SK-N-SH (cell line): ENCODE data around the gene LINGO3. TPM values are rescaled to one million over a fixed set of nuclear protein-coding genes. Genes with fewer than 3 reads are reported as not detected.

Experiments
- CTCF ChIA-PET: fragments of 300-600, 350-600 bp; formaldehyde crosslinking; extraction: SDS; loops from one replicate; lab custom pipeline; 2021; lab: Yijun Ruan, JAX
- POLR2A ChIA-PET: fragments of 350-600 bp; sonication (Branson Sonifier 250); formaldehyde crosslinking; extraction: SDS; loops from one replicate; lab custom pipeline; 2020; ENCODE audit warnings: antibody characterized with exemption, inconsistent platforms; lab: Yijun Ruan, JAX
- DNase-seq: peaks from one replicate; pipeline ENCODE4 v3.0.0; 2012
- H2AFZ ChIP-seq: fragments of 200-600 bp; sonication (generic); 2 replicates; pipeline ENCODE4 v1.8.1; 2016; ENCODE audit warnings: antibody characterized with exemption, mild to moderate bottlenecking, low read depth
- H3F3A ChIP-seq: fragments of 200-600 bp; sonication (generic); replicated peaks from 2 replicates; pipeline ENCODE3; 2016; ENCODE audit warnings: antibody characterized with exemption, mild to moderate bottlenecking; ENCODE audit not compliant: insufficient read depth
- H3K27ac ChIP-seq, 2 experiments: fragments of 200-500 bp in 1 of 2; fragments of 200-600 bp in 1 of 2; sonication (Bioruptor generic) in 1 of 2; sonication (generic), shearing (Covaris generic) in 1 of 2; 2 replicates each; pipeline versions ENCODE4 v1.5.1 to v1.6.1; 2014 to 2016; ENCODE audit warnings: low read depth in 2 of 2, inconsistent platforms in 1 of 2, low read length in 1 of 2, mild to moderate bottlenecking in 1 of 2, mixed read lengths in 1 of 2
- H3K27me3 ChIP-seq: fragments of 200-600 bp; sonication (generic), shearing (Covaris generic); 2 replicates; pipeline ENCODE4 v1.6.1; 2016; ENCODE audit warnings: mixed run types; ENCODE audit not compliant: insufficient read depth
- H3K36me3 ChIP-seq, 2 experiments: fragments of 200-500 bp in 1 of 2; fragments of 200-600 bp in 1 of 2; sonication (Bioruptor generic) in 1 of 2; sonication (generic) in 1 of 2; replicated peaks in 1 of 2; 2 replicates each; pipeline versions ENCODE3 to v1.5.1; 2014 to 2016; ENCODE audit warnings: low read length in 1 of 2, mild to moderate bottlenecking in 1 of 2; ENCODE audit not compliant: insufficient read depth in 2 of 2, control insufficient read depth in 1 of 2
- H3K4me1 ChIP-seq, 2 experiments: fragments of 200-500 bp in 1 of 2; fragments of 200-600 bp in 1 of 2; sonication (Bioruptor generic) in 1 of 2; sonication (generic), shearing (Covaris generic) in 1 of 2; 2 replicates each; pipeline versions ENCODE4 v1.5.1 to v1.6.1; 2014 to 2016; ENCODE audit warnings: low read depth in 1 of 2, low read length in 1 of 2, mixed run types in 1 of 2; ENCODE audit not compliant: insufficient read depth in 2 of 2, control insufficient read depth in 1 of 2
- H3K4me2 ChIP-seq: fragments of 200-600 bp; sonication (generic), shearing (Covaris generic); 2 replicates; pipeline ENCODE4 v1.6.1; 2017; ENCODE audit warnings: mixed run types
- H3K4me3 ChIP-seq, 2 experiments: fragments of 200-500 bp in 1 of 2; fragments of 200-600 bp in 1 of 2; sonication (Bioruptor generic) in 1 of 2; sonication (generic), shearing (Covaris generic) in 1 of 2; 2 replicates each; pipeline versions ENCODE4 v1.5.1 to v1.8.1; 2014 to 2016; ENCODE audit warnings: low read depth in 2 of 2, inconsistent platforms in 1 of 2, low read length in 1 of 2, mild to moderate bottlenecking in 1 of 2, mixed read lengths in 1 of 2, moderate library complexity in 1 of 2
- H3K79me2 ChIP-seq: fragments of 200-600 bp; sonication (generic); 2 replicates; pipeline ENCODE4 v1.8.1; 2017; ENCODE audit warnings: mild to moderate bottlenecking; ENCODE audit not compliant: insufficient read depth
- H3K9ac ChIP-seq: fragments of 200-600 bp; sonication (generic); 2 replicates; pipeline ENCODE4 v1.6.1; 2017; ENCODE audit warnings: mixed run types
- H3K9me2 ChIP-seq: fragments of 200-600 bp; sonication (generic); 2 replicates; pipeline ENCODE4 v1.6.1; 2017; ENCODE audit warnings: mixed run types
- H3K9me3 ChIP-seq: fragments of 200-600 bp; sonication (generic); 2 replicates; pipeline ENCODE4 v1.6.1; 2017; ENCODE audit warnings: mixed run types, mild to moderate bottlenecking, moderate library complexity
- H4K20me1 ChIP-seq: fragments of 200-600 bp; sonication (generic); 2 replicates; pipeline ENCODE4 v1.6.1; 2017; ENCODE audit warnings: mild to moderate bottlenecking, mixed run types; ENCODE audit not compliant: insufficient read depth
- CHD2 ChIP-seq: fragments of 150-350 bp; IDR thresholded peaks from 2 replicates; pipeline ENCODE4 v1.6.1; 2018; ENCODE audit warnings: low read length; ENCODE audit not compliant: partially characterized antibody
- EP300 ChIP-seq, 2 experiments: IDR thresholded peaks; 2 replicates each; pipeline versions ENCODE4 v1.4.0 to v1.6.1; 2012; ENCODE audit warnings: borderline replicate concordance in 1 of 2, low read depth in 1 of 2, low read length in 1 of 2
- EZH2phosphoT487 ChIP-seq: fragments of 200-600 bp; sonication (generic); IDR thresholded peaks from 2 replicates; pipeline ENCODE4 v1.6.1; 2017; ENCODE audit warnings: low read depth, mixed run types, mild to moderate bottlenecking, antibody characterized with exemption, moderate library complexity, borderline replicate concordance
- FOSL2 ChIP-seq: IDR thresholded peaks from 2 replicates; pipeline ENCODE4 v1.4.0; 2012; ENCODE audit warnings: low read depth, mild to moderate bottlenecking, moderate library complexity, borderline replicate concordance
- GABPA ChIP-seq: IDR thresholded peaks from 2 replicates; pipeline ENCODE4 v1.4.0; 2012; ENCODE audit warnings: low read depth, mild to moderate bottlenecking
- IRF3 ChIP-seq: fragments of 150-350 bp; IDR thresholded peaks from 2 replicates; pipeline ENCODE4 v1.6.1; 2016; ENCODE audit warnings: mild to moderate bottlenecking, low read depth, low read length
- MEF2A ChIP-seq: IDR thresholded peaks from 2 replicates; pipeline ENCODE4 v1.4.0; 2012; ENCODE audit warnings: low read depth, borderline replicate concordance
- MXI1 ChIP-seq: IDR thresholded peaks from 2 replicates; pipeline ENCODE4 v1.6.1; 2012; ENCODE audit warnings: mild to moderate bottlenecking, low read depth, low read length, improper control_type of control experiment
- POLR2AphosphoS5 ChIP-seq: IDR thresholded peaks from 2 replicates; pipeline ENCODE4 v1.6.1; 2012; ENCODE audit warnings: low read depth, low read length
- RCOR1 ChIP-seq: fragments of 150-350 bp; IDR thresholded peaks from 2 replicates; pipeline ENCODE4 v1.6.1; 2017; ENCODE audit warnings: antibody characterized with exemption, low read length
- RFX5 ChIP-seq: IDR thresholded peaks from 2 replicates; pipeline ENCODE4 v1.6.1; 2012; ENCODE audit warnings: mild to moderate bottlenecking, improper control_type of control experiment, low read length
- SMC3 ChIP-seq: IDR thresholded peaks from 2 replicates; pipeline ENCODE4 v1.6.1; 2012; ENCODE audit warnings: low read depth, low read length, improper control_type of control experiment
- TAF1 ChIP-seq: IDR thresholded peaks from 2 replicates; pipeline ENCODE4 v1.6.1; 2012; ENCODE audit warnings: low read depth, mild to moderate bottlenecking, low read length, moderate library complexity, borderline replicate concordance
- TCF12 ChIP-seq: IDR thresholded peaks from 2 replicates; pipeline ENCODE4 v1.4.0; 2012
- TEAD4 ChIP-seq: IDR thresholded peaks from 2 replicates; pipeline ENCODE4 v1.4.0; 2012; ENCODE audit warnings: mild to moderate bottlenecking, borderline replicate concordance; ENCODE audit not compliant: insufficient read depth
- YY1 ChIP-seq: IDR thresholded peaks from 2 replicates; pipeline ENCODE4 v1.4.0; 2012; ENCODE audit warnings: low read depth, mild to moderate bottlenecking
- WGBS: methylation state at CpG from one replicate; pipeline ENCODE4 v1.1.6; 2017; ENCODE audit warnings: low lambda C conversion rate; 5-methylcytosine and 5-hydroxymethylcytosine counted together
- polyA plus RNA-seq, 3 experiments: library from polyadenylated mRNA; depleted of rRNA; stranded (reverse); fragments of >200 nt; gene quantifications; 2 replicates each; pipeline ENCODE4 v1.2.3, GENCODE V29; 2012
- TF ChIP-seq, protein P1 (sequence below): IDR thresholded peaks from 2 replicates; pipeline ENCODE4; 2012
- TF ChIP-seq, protein P2 (sequence below): IDR thresholded peaks from 2 replicates; pipeline ENCODE4 v1.4.0; 2012; ENCODE audit warnings: low read depth
- TF ChIP-seq, protein P3 (sequence below): fragments of 150-350 bp; IDR thresholded peaks from 2 replicates; pipeline ENCODE4 v1.6.1; 2017; ENCODE audit warnings: antibody characterized with exemption, low read length, low read depth, borderline replicate concordance

Gene LINGO3
- polyA plus RNA-seq, 1 of the 3 experiments (the other 2 are of a cell fraction) = not detected

GRCh38 chr19:2321565-2322283 is 13.8 kb upstream of the LINGO3 start:
- ChIA-PET POLR2A (no interaction called here), CTCF (interaction anchor here (1.1 to 3.7 kb wide), 5 partner anchors 12 to 166 kb away, joined by 3 to 16 read pairs (median 3); no protein-coding TSS in a partner anchor)
- no peak for DNase-seq
- no peak overlapping the region for H2AFZ ChIP-seq
- no peaks in the 10 kb centered on the region; a peak in 2 of 4 replicates for H3K4me1 ChIP-seq
- peaks cover 3 to 21% of the 10 kb centered on the region in 2 experiments for H3K36me3 ChIP-seq
- H3K4me2 ChIP-seq = no peak overlapping the region
- H3K79me2 ChIP-seq = peaks cover 15% of the 10 kb centered on the region
- no peaks in the 10 kb centered on the region for H3K9me3 ChIP-seq
- 97% methylated on average over 19 of the region's 39 CpGs for WGBS
- H3K9ac ChIP-seq = no peak overlapping the region
- H3F3A ChIP-seq = peaks cover 5% of the 10 kb centered on the region
- H4K20me1 ChIP-seq = 0 out of 2 replicates have a peak, but pooled peaks cover 5% of the 10 kb centered on the region
- H3K4me3 ChIP-seq = no peak overlapping the region
- no peak overlapping the region for H3K27ac ChIP-seq
- no peaks in the 10 kb centered on the region for H3K9me2 ChIP-seq
- no peaks in the 10 kb centered on the region for H3K27me3 ChIP-seq
- TF ChIP-seq CHD2 (no peak), EP300 (IDR thresholded peaks at IDR 0.05; ENCODE audit: borderline replicate concordance in 1 of 2, low read depth in 1 of 2, low read length in 1 of 2) (no peak)

- no peak for DNase-seq
- H2AFZ ChIP-seq = no peak overlapping the region
- H3F3A ChIP-seq = peaks cover 7% of the 10 kb centered on the region
- H3K27ac ChIP-seq = no peak overlapping the region
- POLR2A ChIA-PET = no interaction called here
- H3K9ac ChIP-seq = no peak overlapping the region
- no peaks in the 10 kb centered on the region for H3K9me2 ChIP-seq
- H3K4me1 ChIP-seq = peaks cover 0 to 2% of the 10 kb centered on the region in 2 experiments; a peak in 1 of 4 replicates
- CTCF ChIA-PET = interaction anchor here (1.8 to 3.7 kb wide), 2 partner anchors 46 to 77 kb away, joined by 4 to 16 read pairs; no protein-coding TSS in a partner anchor
- H3K4me3 ChIP-seq = no peak overlapping the region
- 62% methylated on average over 3 of the region's 12 CpGs for WGBS
- H3K27me3 ChIP-seq = no peaks in the 10 kb centered on the region
- peaks cover 7% of the 10 kb centered on the region for H3K79me2 ChIP-seq
- peaks cover 3 to 21% of the 10 kb centered on the region in 2 experiments for H3K36me3 ChIP-seq
- no peak overlapping the region for H3K4me2 ChIP-seq
- H4K20me1 ChIP-seq = 0 out of 2 replicates have a peak, but pooled peaks cover 3% of the 10 kb centered on the region
- TF ChIP-seq CHD2 (no peak), FOSL2 (no peak), RFX5 (no peak), TCF12 (no peak), TEAD4 (no peak), POLR2AphosphoS5 (no peak), TAF1 (no peak), MEF2A (no peak), IRF3 (no peak), YY1 (no peak), MXI1 (no peak), EZH2phosphoT487 (no peak), SMC3 (no peak), RCOR1 (no peak), GABPA (no peak)
- TF ChIP-seq, protein P1, sequence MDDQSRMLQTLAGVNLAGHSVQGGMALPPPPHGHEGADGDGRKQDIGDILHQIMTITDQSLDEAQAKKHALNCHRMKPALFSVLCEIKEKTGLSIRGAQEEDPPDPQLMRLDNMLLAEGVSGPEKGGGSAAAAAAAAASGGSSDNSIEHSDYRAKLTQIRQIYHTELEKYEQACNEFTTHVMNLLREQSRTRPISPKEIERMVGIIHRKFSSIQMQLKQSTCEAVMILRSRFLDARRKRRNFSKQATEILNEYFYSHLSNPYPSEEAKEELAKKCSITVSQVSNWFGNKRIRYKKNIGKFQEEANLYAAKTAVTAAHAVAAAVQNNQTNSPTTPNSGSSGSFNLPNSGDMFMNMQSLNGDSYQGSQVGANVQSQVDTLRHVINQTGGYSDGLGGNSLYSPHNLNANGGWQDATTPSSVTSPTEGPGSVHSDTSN = no peak
- TF ChIP-seq, protein P2, sequence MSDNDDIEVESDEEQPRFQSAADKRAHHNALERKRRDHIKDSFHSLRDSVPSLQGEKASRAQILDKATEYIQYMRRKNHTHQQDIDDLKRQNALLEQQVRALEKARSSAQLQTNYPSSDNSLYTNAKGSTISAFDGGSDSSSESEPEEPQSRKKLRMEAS = no peak
- TF ChIP-seq, protein P3, sequence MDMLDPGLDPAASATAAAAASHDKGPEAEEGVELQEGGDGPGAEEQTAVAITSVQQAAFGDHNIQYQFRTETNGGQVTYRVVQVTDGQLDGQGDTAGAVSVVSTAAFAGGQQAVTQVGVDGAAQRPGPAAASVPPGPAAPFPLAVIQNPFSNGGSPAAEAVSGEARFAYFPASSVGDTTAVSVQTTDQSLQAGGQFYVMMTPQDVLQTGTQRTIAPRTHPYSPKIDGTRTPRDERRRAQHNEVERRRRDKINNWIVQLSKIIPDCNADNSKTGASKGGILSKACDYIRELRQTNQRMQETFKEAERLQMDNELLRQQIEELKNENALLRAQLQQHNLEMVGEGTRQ = no peak
- H3K9me3 ChIP-seq = no peaks in the 10 kb centered on the region
These were observed 13.0 kb upstream of the LINGO3 start for GRCh38 chr19:2320939-2321338.
